NCI-H2196 (cell line): ENCODE data around the gene RNF111.
"Not testable (repeated sequence)": the region's sequence is repeated elsewhere in the genome, so short reads cannot be mapped to it uniquely, and the experiment has no call there.

Source experiments
- DNase-seq: peaks from one replicate; lab custom pipeline; 2025; ENCODE audit not compliant: unreplicated experiment; lab: John Stamatoyannopoulos, UW

RNF111 gene

GRCh38 chr15:59131456-59131855 is 144.0 kb downstream of the RNF111 start:
- DNase-seq: no peak

GRCh38 chr15:59131969-59132562 is 144.6 kb downstream of the RNF111 start:
- DNase-seq: no peak

- no peak for DNase-seq
Observed at GRCh38 chr15:59133929-59134427, 146.5 kb downstream of the RNF111 start.

GRCh38 chr15:59137566-59137965 is 150.1 kb downstream of the RNF111 start:
- DNase-seq: no peak

- DNase-seq: no peak
Observed at GRCh38 chr15:59138243-59138642, 150.8 kb downstream of the RNF111 start.

- DNase-seq: no peak
Observed at GRCh38 chr15:59140422-59141226, 153.2 kb downstream of the RNF111 start.

GRCh38 chr15:59143281-59143680 is 155.8 kb downstream of the RNF111 start:
- no peak for DNase-seq

GRCh38 chr15:59144594-59144993 is 157.1 kb downstream of the RNF111 start:
- not testable (repeated sequence) for DNase-seq
